Stimulated activated CD4-positive, alpha-beta T cell treated with anti-CD3 and anti-CD28 coated beads, Interleukin-1b, Interleukin-23, amount 100 ng/mL, for 4 hours (primary cell): ENCODE results near the gene CRACR2B.

Source experiments
- DNase-seq, 2 donors: peaks; one replicate each; pipeline ENCODE4 v3.0.0-alpha.2; 2020; ENCODE audit warnings: low read depth in 2 of 2

The CRACR2B gene

DNA sequence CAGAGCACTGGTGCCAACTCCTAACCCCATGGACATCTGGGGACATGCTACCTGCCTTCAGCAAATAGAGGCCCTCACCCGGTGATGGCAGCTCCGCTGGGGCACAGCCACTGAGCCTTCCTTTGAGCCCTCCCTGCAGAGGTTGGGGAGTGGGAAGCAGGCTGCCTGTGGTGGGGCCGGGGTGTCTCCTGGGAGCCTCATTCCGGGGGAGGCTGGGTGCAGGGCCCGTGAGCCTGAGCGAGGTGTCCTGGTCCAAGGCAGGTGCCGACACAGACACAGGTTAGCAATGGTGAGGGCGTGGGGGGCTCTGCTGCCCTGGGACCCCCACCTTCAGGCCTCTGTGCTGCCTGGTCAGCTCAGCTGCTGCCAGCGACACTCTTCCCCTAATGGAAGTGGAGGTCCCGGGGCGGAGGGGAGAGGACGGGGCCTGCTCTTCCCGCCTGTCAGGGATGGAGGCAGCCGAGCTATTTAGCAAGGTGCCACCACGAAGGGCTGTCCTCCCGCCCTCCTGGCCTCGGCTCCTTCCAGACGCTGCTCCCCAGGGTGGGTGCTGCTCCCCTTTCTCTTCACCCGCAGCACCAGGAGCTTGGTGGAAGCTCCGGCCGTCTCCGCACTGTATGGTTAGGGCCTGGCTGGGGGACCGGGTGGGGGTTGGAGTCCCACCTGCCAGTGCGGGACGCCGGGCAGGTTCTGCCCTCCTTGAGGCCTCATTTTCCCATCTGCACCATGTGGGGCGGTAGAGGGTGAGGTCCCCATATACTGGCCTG, 26.1 kb downstream of the CRACR2B start:
- DNase-seq, result no peak

DNA sequence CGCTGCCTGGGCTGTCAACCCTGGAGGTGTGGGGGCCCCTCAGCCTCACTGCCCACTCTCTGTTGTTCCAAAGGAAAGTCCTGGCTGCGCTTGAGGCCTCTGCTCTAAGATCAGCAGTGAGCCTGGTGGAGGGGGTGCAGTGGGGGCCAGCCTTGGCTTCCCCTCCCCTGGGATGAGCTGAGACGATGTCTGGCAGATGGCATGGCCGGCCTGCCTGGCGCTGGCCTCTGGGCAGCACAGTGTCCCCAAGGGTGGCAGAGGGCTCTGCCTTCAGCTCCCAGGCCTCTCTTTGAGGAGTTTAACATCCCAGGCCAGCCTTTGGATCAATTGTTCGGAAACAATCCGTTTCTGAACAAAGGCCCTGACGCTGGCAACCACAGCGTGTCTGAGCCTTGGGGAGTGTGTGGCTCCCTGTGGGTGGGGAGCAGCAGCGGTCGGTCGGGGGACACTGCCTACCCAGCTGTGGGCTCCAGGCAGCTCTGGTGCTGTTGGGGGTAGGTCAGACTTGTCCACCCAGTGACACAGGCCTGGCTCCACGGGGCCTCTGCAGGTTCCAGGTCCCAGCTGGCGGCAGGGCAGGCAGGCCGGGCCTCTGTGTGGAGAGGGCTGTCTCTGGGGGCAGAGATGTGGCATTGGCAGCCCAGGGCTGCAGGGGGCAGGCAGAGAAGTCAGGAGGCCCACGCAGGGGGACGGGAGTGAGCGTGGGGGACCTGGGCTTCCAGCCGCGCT, 27.0 kb downstream of the CRACR2B start:
- DNase-seq, result no peak

DNA sequence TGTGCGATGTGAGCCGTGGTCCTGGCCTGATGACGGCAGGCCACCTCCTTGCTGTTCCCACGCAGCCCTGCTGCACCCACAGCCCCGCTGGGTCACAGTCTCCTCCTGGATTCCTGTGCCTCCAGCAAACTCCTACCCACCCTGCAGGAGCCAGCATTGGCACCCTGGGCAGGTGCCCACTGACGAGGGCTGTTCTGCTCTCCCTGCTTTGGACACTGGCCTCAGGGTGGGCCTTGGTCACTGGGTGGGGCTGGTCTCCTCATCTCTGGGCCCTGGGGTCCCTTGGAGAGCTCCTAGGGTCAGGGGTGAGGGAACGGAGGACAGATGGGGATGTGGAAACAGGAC, 27.6 kb downstream of the CRACR2B start:
- no peak for DNase-seq

DNA sequence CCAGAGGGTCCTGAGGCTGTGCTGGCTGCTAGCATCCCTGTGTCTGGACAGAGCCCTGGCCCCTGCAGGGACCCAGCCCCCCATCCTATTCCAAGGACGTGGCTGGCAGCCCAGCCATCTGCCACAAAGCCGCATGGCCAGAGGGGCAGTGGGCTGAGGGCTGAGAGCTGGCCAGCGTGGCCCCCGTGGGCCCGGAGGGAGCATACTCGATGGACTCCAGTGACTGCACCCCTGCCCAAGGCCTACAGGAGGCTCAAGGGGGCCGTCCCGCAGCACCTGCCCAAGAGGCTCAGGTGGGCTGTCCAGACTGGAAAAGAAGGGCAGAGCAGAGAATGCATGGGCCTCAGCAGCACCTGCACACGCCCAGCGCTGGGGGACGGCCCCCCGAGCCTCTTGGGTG, 28.1 kb downstream of the CRACR2B start:
- no peak for DNase-seq

DNA sequence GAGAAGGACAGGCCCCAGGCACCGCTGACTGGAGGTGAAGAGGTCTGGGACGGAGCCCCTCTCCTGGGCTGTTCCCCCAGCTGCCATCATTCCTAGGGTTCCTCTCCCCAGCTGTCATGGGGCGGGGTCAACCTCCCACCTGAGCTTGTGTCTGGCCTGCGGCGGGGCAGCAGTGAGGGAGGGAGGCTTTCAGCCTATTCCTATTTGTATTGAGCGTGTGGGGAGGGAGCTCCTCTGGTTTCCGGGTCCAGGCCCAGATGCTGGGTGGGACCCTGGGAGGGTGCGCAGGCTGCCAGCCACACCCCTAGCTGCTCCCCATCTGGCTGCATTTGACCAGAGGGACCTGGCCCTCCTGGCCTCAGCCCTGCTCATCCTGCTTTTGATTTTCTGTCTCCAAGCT, 28.7 kb downstream of the CRACR2B start:
- DNase-seq, result no peak

DNA sequence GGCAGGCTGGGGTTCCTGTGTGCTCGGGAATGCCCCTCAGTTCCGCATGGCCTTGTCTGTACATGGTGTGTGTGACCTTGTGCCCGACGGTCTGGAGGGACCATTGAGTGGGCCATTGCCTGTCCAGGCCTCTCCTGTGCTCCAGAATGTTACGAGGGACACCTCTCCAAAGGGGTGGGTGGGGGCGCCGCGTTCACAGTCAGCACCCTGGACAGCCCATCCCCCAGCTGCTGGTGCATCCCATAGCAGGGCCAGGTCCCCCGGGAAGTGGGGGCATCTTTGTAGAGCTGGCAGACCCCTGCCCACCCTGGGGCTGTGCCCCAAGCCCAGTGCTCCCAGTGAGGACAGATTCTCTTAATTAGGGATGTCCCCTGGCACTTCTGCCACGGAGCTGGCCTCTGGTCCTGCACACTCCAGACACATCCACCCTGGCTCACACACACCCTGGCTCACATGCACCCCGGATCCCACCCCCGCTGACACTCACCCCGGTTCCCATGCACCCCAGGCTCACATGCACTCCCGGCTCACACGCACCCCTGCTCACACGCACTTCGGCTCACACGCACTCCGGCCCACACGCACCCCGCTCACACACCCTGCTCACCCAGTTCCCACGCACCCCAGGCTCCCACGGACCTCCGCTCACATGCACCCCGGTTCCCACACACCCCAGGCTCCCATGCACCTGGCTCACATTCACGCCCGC, 30.5 kb downstream of the CRACR2B start:
- DNase-seq, result no peak

DNA sequence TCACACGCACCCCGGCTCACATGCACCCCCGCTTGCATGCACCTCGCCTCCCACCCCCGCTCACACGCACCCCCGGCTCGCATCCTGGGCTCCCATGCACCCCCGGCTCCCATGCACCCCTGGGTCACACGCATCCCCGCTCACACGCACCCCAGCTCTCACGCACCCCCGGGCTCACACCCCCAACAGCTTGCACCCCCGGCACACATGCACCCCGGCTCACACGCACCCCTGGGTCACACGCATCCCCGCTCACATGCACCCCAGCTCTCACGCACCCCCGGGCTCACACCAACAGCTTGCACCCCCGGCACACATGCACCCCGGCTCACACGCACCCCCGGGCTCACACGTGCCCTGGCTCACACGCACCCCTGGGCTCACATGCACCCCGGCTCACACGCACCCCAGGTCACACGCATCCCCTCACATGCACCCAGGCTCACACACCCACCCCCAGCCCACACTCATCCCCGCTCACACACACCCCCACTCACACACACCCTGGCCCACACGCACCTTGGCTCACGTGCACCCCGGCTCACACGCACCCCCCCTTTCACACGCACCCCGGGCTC, 31.1 kb downstream of the CRACR2B start:
- DNase-seq, result no peak

DNA sequence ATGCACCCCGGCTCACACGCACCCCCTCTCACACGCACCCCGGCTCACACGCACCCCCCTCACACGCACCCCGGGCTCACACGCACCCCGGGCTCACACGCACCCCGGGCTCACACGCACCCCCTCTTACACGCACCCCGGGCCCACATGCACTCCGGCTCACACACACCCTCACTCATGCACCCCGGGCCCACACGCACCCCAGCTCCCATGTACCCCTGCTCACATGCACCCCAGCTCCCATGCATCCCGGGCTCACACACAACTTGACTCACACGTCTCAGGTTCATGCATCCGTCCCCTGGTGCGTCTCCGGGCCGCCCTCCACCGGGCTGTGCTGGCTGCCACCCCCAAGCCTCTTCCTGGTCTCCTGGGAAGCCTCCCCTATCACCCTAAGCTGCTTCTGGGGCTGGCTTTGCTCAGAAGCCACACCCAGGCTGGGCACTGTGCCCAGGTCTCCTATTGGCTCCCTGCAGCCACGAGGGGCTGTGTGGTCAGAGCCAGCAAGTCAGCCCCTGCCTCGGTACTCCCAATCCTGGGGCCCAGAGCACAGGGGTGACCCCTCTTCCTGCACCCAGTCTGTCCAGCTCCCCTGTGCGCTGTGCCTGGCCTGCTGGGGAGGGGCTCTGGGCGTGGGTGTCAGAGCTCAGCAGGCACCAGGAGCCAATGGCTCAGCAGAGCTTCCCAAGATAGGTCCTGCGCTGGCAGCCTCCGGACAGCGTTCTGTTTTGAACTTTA, 31.8 kb downstream of the CRACR2B start:
- DNase-seq, result no peak

DNA sequence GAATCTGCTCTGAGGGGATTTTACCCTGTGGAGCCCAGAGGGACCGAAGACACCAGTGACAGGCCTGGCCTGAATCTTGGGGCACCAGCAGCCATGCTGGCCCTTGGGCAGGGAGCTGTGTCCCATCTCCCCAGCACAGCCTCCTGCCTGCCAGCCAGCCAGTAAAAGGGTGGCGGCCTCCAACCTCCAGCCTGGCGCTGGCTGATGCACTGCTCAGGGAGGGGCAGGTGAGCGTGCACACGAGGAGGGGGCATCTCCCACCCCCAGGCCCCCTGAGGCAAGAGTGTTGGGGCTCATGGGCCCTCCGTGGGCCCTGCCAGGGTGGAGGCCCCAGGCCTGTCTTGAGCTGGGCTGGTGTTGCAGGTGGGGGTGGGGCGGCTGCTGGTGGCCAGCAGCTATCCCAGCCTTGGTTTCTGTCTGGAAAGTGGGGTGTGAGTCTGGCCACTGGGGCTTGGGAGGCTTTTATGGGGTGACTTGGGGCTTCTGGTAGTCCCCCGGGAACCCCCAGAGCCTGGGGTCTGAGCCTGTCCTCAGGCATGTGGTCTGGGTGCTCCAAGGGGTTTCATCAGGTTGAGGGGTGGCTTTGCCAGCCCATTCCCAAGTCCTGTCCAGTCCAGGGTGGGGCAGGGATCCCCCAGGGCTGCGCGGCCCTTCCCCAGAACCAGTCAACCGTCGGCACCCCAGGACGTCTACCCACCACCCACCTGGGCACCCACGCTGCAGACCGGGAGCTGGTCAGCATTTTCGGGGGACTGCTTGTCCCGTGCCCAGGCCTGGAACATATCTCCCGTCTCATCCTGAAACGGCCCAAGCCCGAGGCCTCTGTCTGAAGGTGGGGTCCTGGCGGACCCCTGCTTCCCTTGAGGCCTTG, 32.8 kb downstream of the CRACR2B start:
- DNase-seq, result no peak

DNA sequence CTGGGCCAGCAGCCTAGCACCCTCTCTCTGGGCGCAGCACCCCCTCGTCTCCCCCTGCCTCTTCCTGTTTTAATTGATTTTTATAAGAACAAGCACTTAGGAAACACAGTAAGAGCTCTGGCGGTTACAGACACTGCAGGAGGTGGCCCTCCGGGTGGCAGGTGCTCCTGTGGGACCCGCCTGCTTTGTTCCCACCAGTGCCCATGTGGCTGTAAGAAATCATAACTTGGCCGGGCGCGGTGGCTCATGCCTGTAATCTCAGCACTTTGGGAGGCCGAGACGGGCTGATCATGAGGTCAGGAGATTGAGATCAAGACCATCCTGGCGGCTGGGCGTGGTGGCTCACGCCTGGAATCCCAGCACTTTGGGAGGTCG, 33.4 kb downstream of the CRACR2B start:
- DNase-seq, result no peak

DNA sequence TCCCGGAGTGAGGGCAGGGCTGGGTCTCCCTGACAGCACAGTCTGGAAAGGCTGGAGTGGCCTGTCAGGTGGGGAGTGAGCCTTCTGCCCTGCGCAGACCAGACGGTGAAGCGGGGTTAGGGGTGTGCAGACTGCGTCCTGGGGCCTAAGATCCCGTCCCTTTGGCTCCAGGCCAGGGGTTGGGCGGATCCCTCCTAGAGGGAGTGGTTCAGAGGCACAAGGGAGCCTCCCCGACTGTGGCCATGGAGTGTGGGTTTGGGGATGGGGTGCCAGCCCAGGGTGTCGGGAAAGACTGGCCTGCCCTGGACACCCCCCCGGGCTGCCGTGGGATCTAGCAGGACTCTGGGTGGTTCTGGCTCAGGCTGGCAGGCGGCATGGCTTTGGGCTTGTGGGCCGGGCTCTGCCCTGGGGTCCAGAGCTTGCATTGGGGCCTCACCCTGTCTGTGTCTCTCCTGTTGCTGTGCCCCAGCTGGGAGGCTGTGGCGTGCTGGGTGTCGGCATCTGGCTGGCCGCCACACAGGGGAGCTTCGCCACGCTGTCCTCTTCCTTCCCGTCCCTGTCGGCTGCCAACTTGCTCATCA, 34.5 kb downstream of the CRACR2B start:
- DNase-seq, result no peak

DNA sequence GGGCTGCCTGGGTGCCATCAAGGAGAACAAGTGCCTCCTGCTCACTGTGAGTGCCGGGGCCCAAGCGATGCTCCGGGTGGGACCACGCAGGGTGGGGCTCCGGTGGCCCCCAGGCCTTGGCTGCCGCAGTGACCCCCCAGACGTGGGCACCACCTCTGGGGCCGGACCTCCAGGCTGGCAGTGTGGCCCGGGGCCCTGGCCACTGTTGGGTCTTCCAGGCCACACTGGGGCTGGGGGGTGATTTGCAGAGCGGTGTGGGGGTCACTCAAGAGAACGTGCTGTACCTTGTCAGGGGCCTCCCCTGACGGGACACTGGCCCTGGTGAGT, 34.9 kb downstream of the CRACR2B start:
- DNase-seq, result no peak

DNA sequence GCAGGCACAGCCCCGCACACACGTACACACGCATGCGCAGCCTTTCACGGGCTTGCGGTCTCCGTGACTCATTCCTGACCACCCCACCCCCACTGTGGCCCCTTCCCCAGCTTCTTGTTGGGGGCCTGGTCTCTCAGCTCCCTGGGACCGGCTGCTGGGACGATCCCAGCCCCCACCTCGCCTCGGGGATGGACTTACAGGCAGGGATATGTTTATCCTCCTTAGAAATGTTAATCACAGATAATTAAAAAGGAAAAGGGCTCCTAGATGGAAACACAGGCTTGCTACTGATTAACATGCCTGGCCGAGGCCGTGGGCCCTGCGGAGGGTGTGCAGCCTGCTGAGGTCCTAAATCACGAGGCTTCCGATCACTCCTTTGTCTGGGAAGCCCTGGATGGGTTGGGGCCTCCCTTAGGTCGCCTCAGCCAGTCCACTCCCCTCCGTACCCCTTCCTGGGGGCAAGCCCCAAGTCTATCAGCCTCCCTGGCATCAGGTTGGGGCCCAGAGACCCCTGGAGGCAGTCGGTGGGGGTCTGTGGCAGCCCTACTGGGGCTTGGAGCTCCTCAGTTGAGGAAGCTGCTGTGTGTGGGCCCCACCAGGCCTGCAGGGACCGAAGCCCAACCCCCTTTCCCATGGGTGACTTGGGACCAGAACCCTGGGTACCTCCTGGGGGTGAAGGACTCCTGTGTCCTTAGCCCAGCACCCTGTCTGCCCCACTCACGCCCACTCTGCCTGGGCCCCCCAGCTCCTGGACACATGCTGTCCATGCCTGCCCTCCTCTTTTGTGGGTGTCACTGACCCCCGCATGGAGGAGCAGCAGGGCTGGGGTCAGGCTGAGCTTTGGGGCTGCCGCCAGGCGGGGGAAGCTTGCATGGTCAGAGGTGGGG, 35.5 kb downstream of the CRACR2B start:
- no peak for DNase-seq

DNA sequence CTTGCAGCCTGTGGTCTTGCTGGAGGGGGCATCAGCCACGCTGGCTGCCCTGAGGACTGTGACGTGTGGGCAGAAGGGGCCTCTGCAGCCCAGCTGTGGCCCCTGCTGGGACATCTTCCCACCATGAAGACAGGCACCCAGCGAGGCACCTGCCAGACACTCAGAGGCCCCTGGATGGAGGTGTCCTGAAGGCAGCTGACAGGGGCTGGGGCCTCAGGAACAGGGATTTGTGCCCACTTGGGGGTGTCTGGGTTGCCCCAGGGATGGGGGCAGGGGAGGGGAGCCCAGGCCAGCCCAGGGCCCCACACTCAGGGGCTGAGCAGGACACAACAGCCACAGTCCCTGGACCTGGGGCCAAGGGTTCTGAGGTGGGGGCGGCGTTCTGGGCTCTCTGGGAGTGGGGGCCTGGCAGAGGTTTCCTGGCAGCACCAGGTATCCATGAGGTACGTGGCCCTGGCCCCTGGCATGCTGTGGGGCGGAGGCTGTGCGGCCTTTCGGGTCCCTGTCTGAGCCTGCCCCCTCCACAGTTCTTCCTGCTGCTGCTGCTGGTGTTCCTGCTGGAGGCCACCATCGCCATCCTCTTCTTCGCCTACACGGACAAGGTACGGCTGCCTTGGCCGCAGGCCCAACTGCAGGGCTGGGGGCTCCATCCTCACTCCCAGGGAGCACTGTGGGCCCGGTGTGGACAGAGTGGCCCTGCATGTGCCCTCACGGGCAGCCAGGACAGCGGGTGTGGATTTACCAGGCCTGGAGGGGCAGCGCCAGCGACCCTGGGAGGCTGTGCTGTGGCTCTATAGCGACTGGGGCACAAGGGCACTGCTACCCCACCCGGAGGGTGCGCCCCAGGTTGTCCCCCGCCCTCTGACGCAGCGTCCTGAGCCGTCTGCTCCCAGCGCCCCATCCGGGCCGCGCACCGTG, 36.5 kb downstream of the CRACR2B start:
- no peak for DNase-seq

DNA sequence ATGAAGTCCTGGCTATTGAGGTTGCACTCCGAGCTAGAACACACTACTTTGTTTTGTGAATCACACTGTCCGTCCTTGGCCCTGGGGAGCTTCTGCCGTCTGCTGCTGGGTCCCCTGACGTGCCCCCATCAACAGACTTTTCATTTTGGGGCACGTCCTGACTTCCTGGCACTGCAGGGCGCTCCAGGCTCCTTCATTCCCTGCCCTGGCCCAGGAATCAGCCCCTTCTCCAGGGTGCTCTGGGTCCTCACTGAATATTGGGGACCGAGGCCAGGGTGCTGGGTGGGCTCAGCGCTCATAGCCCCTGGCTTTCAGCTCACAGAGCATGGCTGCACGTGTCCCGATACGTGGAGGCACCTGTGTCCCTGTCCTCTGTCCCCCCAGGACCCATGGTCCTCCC, 37.2 kb downstream of the CRACR2B start:
- no peak for DNase-seq

DNA sequence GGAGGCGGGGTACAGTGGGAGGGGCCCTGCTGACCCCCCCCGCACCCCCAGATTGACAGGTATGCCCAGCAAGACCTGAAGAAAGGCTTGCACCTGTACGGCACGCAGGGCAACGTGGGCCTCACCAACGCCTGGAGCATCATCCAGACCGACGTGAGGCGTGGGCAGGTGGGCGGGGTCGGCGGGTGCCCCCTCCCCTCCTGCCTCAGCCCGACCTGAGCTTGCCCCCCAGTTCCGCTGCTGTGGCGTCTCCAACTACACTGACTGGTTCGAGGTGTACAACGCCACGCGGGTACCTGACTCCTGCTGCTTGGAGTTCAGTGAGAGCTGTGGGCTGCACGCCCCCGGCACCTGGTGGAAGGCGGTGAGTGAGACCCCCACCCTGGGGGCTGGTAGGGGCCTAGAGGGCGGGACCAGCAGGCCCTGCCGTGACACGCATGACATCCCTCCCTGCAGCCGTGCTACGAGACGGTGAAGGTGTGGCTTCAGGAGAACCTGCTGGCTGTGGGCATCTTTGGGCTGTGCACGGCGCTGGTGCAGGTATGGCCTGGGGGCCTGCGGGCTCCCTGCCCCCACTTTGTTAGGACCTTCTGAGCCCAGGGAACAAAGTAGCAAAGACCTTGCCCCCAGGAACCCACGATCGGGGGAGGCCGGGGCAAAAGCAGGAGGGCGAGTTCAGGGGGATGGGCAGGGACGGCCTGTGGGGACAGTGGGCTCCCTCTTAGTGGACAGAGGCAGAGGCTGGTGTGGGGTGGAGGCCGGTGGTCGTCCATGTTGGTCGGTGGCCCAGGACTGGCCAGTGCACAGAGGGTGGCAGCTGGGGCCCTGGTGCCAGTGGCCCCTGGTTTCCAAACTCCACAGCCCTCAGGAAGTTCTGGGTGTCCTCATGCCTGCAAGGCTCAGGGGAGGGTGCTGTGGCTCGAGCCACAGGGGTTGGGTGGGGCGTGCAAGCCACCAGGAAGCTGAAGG, 38.0 kb downstream of the CRACR2B start:
- no peak for DNase-seq

DNA sequence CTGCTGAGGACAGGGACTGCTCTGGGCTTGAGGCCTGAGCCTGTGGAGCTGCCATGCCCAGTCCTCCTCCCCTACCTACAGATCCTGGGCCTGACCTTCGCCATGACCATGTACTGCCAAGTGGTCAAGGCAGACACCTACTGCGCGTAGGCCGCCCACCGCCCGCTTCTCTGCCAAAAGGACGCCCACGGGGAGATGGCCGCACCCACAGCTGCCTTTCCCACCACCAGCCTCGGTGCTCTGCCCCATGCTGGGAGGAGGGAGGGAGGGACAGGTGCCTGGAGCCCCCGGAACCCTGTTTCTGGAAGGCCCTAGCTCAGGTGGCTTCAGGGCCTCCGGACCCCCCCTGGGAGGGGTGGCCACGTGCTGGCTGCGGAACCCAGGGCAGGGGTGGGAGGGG, 38.8 kb downstream of the CRACR2B start:
- no peak for DNase-seq
